SK-N-SH treated with all-trans-retinoic acid at 6 μM for 48 hours (cell line): ENCODE results near the gene AMN.

Source experiments
- BACH2 ChIP-seq: fragments of 250-450 bp; sonication (Bioruptor Pico); IDR thresholded peaks from 2 replicates; pipeline ENCODE4 v1.9.0; 2021; ENCODE audit warnings: mild to moderate bottlenecking, borderline replicate concordance
- ESRRG ChIP-seq: fragments of 250-450 bp; sonication (Bioruptor Pico); IDR thresholded peaks from 2 replicates; pipeline ENCODE4 v1.6.1; 2021; ENCODE audit warnings: mild to moderate bottlenecking
- ZFP3 ChIP-seq: fragments of 250-450 bp; sonication (Bioruptor Pico); IDR thresholded peaks from 2 replicates; pipeline ENCODE4 v1.5.0; 2020; ENCODE audit warnings: mild to moderate bottlenecking, moderate library complexity
- ZFP30 ChIP-seq: fragments of 450-650 bp; formaldehyde crosslinking; IDR thresholded peaks from 2 replicates; pipeline ENCODE4 v1.5.0; 2022; ENCODE audit warnings: mild to moderate bottlenecking, moderate library complexity

GRCh38 chr14:102899516-102899900 lies 23.0 kb upstream of the AMN start:
- TF ChIP-seq ZFP3 (no peak), ZFP30 (CRISPR knock-in tag) (no peak), ESRRG (CRISPR knock-in tag) (no peak), BACH2 (CRISPR knock-in tag) (no peak)
